A549 (cell line): Measurements from ENCODE around the gene IGSF11. TPM values are rescaled to one million over a fixed set of nuclear protein-coding genes. Genes with fewer than 3 reads are reported as not detected.

Experiments used
- ATAC-seq, 2 experiments: fragments of 200-7000 bp in 1 of 2; fragments of >200 bp in 1 of 2; cut with Nextera tagmentation in 1 of 2; cut with Tn5 transposase in 1 of 2; 3 replicates each; pipeline versions ENCODE4 v1.8.0 to v1.9.1; 2018 to 2020; ENCODE audit warnings: mild to moderate bottlenecking in 1 of 2, moderate library complexity in 1 of 2
- CTCF ChIA-PET: fragments of 300-600 bp; sonication (Branson Sonifier 250); formaldehyde crosslinking; extraction: SDS; loops from one replicate; lab custom pipeline; 2021; ENCODE audit warnings: antibody characterized with exemption, inconsistent platforms; lab: Yijun Ruan, JAX
- POLR2A ChIA-PET: fragments of 350-600 bp; formaldehyde crosslinking; extraction: SDS; loops from one replicate; lab custom pipeline; 2021; ENCODE audit warnings: antibody characterized with exemption, inconsistent platforms; lab: Yijun Ruan, JAX
- DNase-seq, 2 experiments: peaks; one replicate each; pipeline versions ENCODE4 v3.0.0 to v3.0.0-alpha.2; 2011 to 2016; ENCODE audit warnings: low read depth in 1 of 2, low spot score in 1 of 2
- FAIRE-seq: peaks from 2 replicates; lab custom pipeline; 2011; peaks lifted over from hg19 to GRCh38; lab: Jason Lieb, UNC
- H3K27ac ChIP-seq, 2 experiments: fragments of >200 bp; sonication (Bioruptor Twin); formaldehyde crosslinking; 3 replicates each; pipeline ENCODE4 v1.5.1; 2016 to 2017
- H3K4me1 ChIP-seq: fragments of >200 bp; sonication (Bioruptor Twin); formaldehyde crosslinking; 3 replicates; pipeline ENCODE4 v1.6.1; 2016
- H3K4me2 ChIP-seq: fragments of >200 bp; sonication (Bioruptor Twin); formaldehyde crosslinking; 3 replicates; pipeline ENCODE4 v1.6.1; 2016
- H3K4me3 ChIP-seq: fragments of >200 bp; sonication (Bioruptor Twin); formaldehyde crosslinking; 3 replicates; pipeline ENCODE4 v1.5.1; 2016
- H3K9me3 ChIP-seq: fragments of >200 bp; sonication (Bioruptor Twin); formaldehyde crosslinking; 3 replicates; pipeline ENCODE4 v1.6.1; 2016
- ATOH8 ChIP-seq: fragments of 250-450 bp; sonication (Bioruptor Pico); IDR thresholded peaks from 2 replicates; pipeline ENCODE4 v1.5.0; 2020; ENCODE audit warnings: low read depth, mild to moderate bottlenecking, moderate library complexity
- BCL3 ChIP-seq: fragments of >200 bp; sonication (Bioruptor Twin); formaldehyde crosslinking; IDR thresholded peaks from 3 replicates; pipeline ENCODE4 v1.6.1; 2016
- BHLHE40 ChIP-seq: IDR thresholded peaks from 2 replicates; pipeline ENCODE4 v1.6.1; 2012; ENCODE audit warnings: low read depth, low read length, inconsistent platforms
- CBX8 ChIP-seq: fragments of 200-600 bp; sonication (generic); IDR thresholded peaks from 2 replicates; pipeline ENCODE4 v1.6.1; 2016
- CEBPB ChIP-seq, 2 experiments: fragments of >200 bp in 1 of 2; sonication (Bioruptor Twin) in 1 of 2; formaldehyde crosslinking in 1 of 2; IDR thresholded peaks; 2 replicates each; pipeline ENCODE4 v1.6.1; 2012 to 2016
- CTCF ChIP-seq: fragments of >200 bp; sonication (Bioruptor Twin); formaldehyde crosslinking; IDR thresholded peaks from 3 replicates; pipeline ENCODE4 v1.5.1; 2016
- E2F6 ChIP-seq: IDR thresholded peaks from 2 replicates; pipeline ENCODE4 v1.6.1; 2012; ENCODE audit warnings: low read depth, borderline replicate concordance
- ELK1 ChIP-seq: fragments of 150-350 bp; IDR thresholded peaks from 2 replicates; pipeline ENCODE4 v1.6.1; 2014; ENCODE audit warnings: low read depth, mild to moderate bottlenecking, low read length
- EP300 ChIP-seq, 2 experiments: fragments of >200 bp; sonication (Bioruptor Twin); formaldehyde crosslinking; IDR thresholded peaks; 2 replicates in 1 of 2; 3 replicates in 1 of 2; pipeline ENCODE4 v1.6.1; 2016 to 2017
- ESRRA ChIP-seq: fragments of 150-350 bp; IDR thresholded peaks from 2 replicates; pipeline ENCODE4 v1.6.1; 2014; ENCODE audit warnings: mild to moderate bottlenecking, low read length, borderline replicate concordance
- HES2 ChIP-seq: fragments of >200 bp; sonication (Bioruptor Twin); formaldehyde crosslinking; IDR thresholded peaks from 2 replicates; pipeline ENCODE4 v1.6.1; 2016
- HEYL ChIP-seq: fragments of 250-450 bp; sonication (Bioruptor Pico); IDR thresholded peaks from 2 replicates; pipeline ENCODE4 v1.8.0; 2021; ENCODE audit warnings: mild to moderate bottlenecking, moderate library complexity
- JUN ChIP-seq, 2 experiments: fragments of >200 bp; sonication (Bioruptor Twin); formaldehyde crosslinking; IDR thresholded peaks; 2 replicates in 1 of 2; 3 replicates in 1 of 2; pipeline ENCODE4 v1.6.1; 2016 to 2017
- KDM5A ChIP-seq: fragments of 200-600 bp; sonication (generic); IDR thresholded peaks from 2 replicates; pipeline ENCODE4 v1.6.1; 2016; ENCODE audit warnings: antibody characterized with exemption, mild to moderate bottlenecking
- NFE2L2 ChIP-seq: fragments of 150-350 bp; conservative IDR thresholded peaks from 2 replicates; pipeline ENCODE4 v1.6.1; 2014; ENCODE audit warnings: low read length
- PBX3 ChIP-seq: IDR thresholded peaks from 2 replicates; pipeline ENCODE4 v1.6.1; 2012
- POLR2AphosphoS2 ChIP-seq: conservative IDR thresholded peaks from 2 replicates; pipeline ENCODE4 v1.6.1; 2012; ENCODE audit warnings: low read length, improper control_type of control experiment, inconsistent platforms
- REST ChIP-seq: fragments of 200-600 bp; sonication (generic); IDR thresholded peaks from 2 replicates; pipeline ENCODE4 v1.6.1; 2016; ENCODE audit warnings: antibody characterized with exemption, mild to moderate bottlenecking, moderate library complexity
- RFX5 ChIP-seq: fragments of 450-650 bp; IDR thresholded peaks from 2 replicates; pipeline ENCODE4 v1.7.1; 2014; ENCODE audit warnings: antibody characterized with exemption, mild to moderate bottlenecking, moderate library complexity
- RNF2 ChIP-seq: fragments of 200-600 bp; sonication (generic); IDR thresholded peaks from 2 replicates; pipeline ENCODE4 v1.6.1; 2016; ENCODE audit warnings: low read depth, mild to moderate bottlenecking, antibody characterized with exemption, moderate library complexity, borderline replicate concordance
- SREBF2 ChIP-seq: fragments of 450-650 bp; IDR thresholded peaks from 2 replicates; pipeline ENCODE4 v1.6.1; 2014; ENCODE audit warnings: mild to moderate bottlenecking, moderate library complexity
- ZC3H11A ChIP-seq: fragments of 450-650 bp; IDR thresholded peaks from 2 replicates; pipeline ENCODE4 v1.6.1; 2014; ENCODE audit warnings: antibody characterized with exemption, mild to moderate bottlenecking
- WGBS: methylation state at CpG from one replicate; pipeline ENCODE4 v1.1.6; 2017; ENCODE audit errors: missing lambda C conversion rate; 5-methylcytosine and 5-hydroxymethylcytosine counted together
- polyA plus RNA-seq, 4 experiments: library from polyadenylated mRNA; depleted of rRNA in 3 of 4; stranded (reverse); fragments of >200 nt; fragmentation: RNase III in 1 of 4; extraction: RNeasy Plus Mini Kit Qiagen cat#74134 plus additional on column Dnase treatment in 1 of 4; gene quantifications; 2 replicates in 3 of 4; 3 replicates in 1 of 4; pipeline ENCODE4 v1.2.3, GENCODE V29; 2011 to 2017

The IGSF11 gene
- polyA plus RNA-seq, 2 of the 4 experiments (the other 2 are of a cell fraction) = 5.2 to 21.7 TPM

- DNase-seq (no peak), FAIRE-seq (no peak), ATAC-seq (no peak)
- Histone ChIP-seq H3K9me3 (no peaks in the 10 kb centered on the region), H3K4me1 (no peaks in the 10 kb centered on the region), H3K4me2 (no peak overlapping the region), H3K27ac (no peak overlapping the region), H3K4me3 (no peak overlapping the region)
- no peak for TF ChIP-seq PBX3
- TF ChIP-seq NFE2L2 = no peak
- no peak for TF ChIP-seq ESRRA
- CTCF ChIA-PET = interaction anchor here (0.9 to 1.5 kb wide), 2 partner anchors 27 to 84 kb away, joined by 3 to 5 read pairs; no protein-coding TSS in a partner anchor
- POLR2A ChIA-PET = no interaction called here
- WGBS = 91% methylated on average over 2 of the region's 2 CpGs
Observed at GRCh38 chr3:118968640-118969039, 66.0 kb downstream of the IGSF11 start.

- POLR2A ChIA-PET = no interaction called here
- no peaks in the 10 kb centered on the region for H3K4me1 ChIP-seq
- no peaks in the 10 kb centered on the region for H3K9me3 ChIP-seq
- no peak overlapping the region for H3K4me2 ChIP-seq
- WGBS = 81% methylated on average over 4 of the region's 4 CpGs
- ATAC-seq (no peak), DNase-seq (no peak), FAIRE-seq (no peak)
- no peak overlapping the region for H3K4me3 ChIP-seq
- CTCF ChIA-PET = interaction anchor here (1.1 to 1.5 kb wide), 2 partner anchors 12 to 84 kb away, joined by 3 to 5 read pairs; no protein-coding TSS in a partner anchor
- TF ChIP-seq HES2 (no peak), PBX3 (no peak), E2F6 (no peak), ELK1 (no peak), HEYL (CRISPR knock-in tag) (no peak), CEBPB (IDR thresholded peaks at IDR 0.05) (no peak), KDM5A (no peak), RFX5 (no peak), EP300 (IDR thresholded peaks at IDR 0.05) (no peak), CTCF (no peak), CBX8 (no peak), ZC3H11A (no peak), SREBF2 (no peak), REST (no peak), JUN (IDR thresholded peaks at IDR 0.05) (no peak), RNF2 (no peak), ATOH8 (CRISPR knock-in tag) (no peak), BHLHE40 (no peak), BCL3 (no peak), POLR2AphosphoS2 (no peak)
- H3K27ac ChIP-seq = no peak overlapping the region
Observed at GRCh38 chr3:118968111-118968510, 66.5 kb downstream of the IGSF11 start.
